SK-MEL-5 (cell line): Measurements from ENCODE around the gene STYX. TPM values are rescaled to one million over a fixed set of nuclear protein-coding genes. Genes with fewer than 3 reads are reported as not detected.

Experiments used
- DNase-seq: peaks from one replicate; pipeline ENCODE4 v3.0.0-alpha.2; 2016; ENCODE audit warnings: low read depth, low spot score
- in situ Hi-C: cut with HindIII; loops from 2 replicates; pipeline ENCODE4 v1.10.0; 2016; ENCODE audit warnings: low sequenced_read_pairs, high pct_unique_total_duplicates, low pct_unique_long_range_greater_than_20kb
- polyA plus RNA-seq, 2 experiments: library from polyadenylated mRNA; depleted of rRNA; stranded (reverse); fragments of >200 nt; gene quantifications; 2 replicates each; pipeline ENCODE4 v1.2.3, GENCODE V29; 2015
- total RNA-seq: library from RNA; depleted of rRNA; stranded (reverse); fragments of >200 nt; shearing (Covaris generic); gene quantifications from 2 replicates; pipeline ENCODE4 v1.2.3, GENCODE V29; 2014; rRNA removed

STYX gene
- 8.3 and 9.2 TPM in 2 replicates for total RNA-seq
- polyA plus RNA-seq (2015; cell fraction: cytosol; rRNA removed) = 9.5 and 12.1 TPM in 2 replicates
- polyA plus RNA-seq (2015; cell fraction: nucleus; rRNA removed) = 6.0 and 6.6 TPM in 2 replicates

GRCh38 chr14:52729925-52730708 lies at the start of gene STYX:
Gene STYX, plus strand, starts transcription at chr14:52730166. Its CDS starts 309 bp downstream, at chr14:52730475.
- in situ Hi-C loops = no loop called here
- peak; percentile 97 for DNase-seq

- in situ Hi-C loops = no loop called here
- peak; percentile 62 for DNase-seq
These were observed 45.9 kb upstream of the STYX start for GRCh38 chr14:52683985-52684520.

- DNase-seq = no peak
- in situ Hi-C loops = no loop called here
These were observed 43.8 kb upstream of the STYX start for GRCh38 chr14:52686176-52686575.

- no peak for DNase-seq
- in situ Hi-C loops = no loop called here
These were observed 38.8 kb upstream of the STYX start for GRCh38 chr14:52690983-52691760.

- in situ Hi-C loops = no loop called here
- DNase-seq = no peak
These were observed 37.6 kb upstream of the STYX start for GRCh38 chr14:52692248-52692962.

- in situ Hi-C loops = no loop called here
- DNase-seq = no peak
These were observed 36.9 kb upstream of the STYX start for GRCh38 chr14:52693036-52693435.

GRCh38 chr14:52693532-52693931 lies 36.4 kb upstream of the STYX start:
- in situ Hi-C loops = no loop called here
- no peak for DNase-seq

- in situ Hi-C loops = no loop called here
- peak; percentile 23 for DNase-seq
These were observed 35.0 kb upstream of the STYX start for GRCh38 chr14:52694761-52695480.

GRCh38 chr14:52695481-52696091 lies 34.4 kb upstream of the STYX start, which contains the start of gene ERO1A:
Gene ERO1A, minus strand, starts transcription at chr14:52695558. Its CDS starts 77 bp downstream, at chr14:52695481.
- in situ Hi-C loops = no loop called here
- peak; percentile 86 for DNase-seq

- in situ Hi-C loops = no loop called here
- DNase-seq = no peak
These were observed 29.2 kb upstream of the STYX start for GRCh38 chr14:52700701-52701172.

GRCh38 chr14:52701223-52701622 lies 28.7 kb upstream of the STYX start:
- in situ Hi-C loops = no loop called here
- no peak for DNase-seq

GRCh38 chr14:52703225-52703624 lies 26.7 kb upstream of the STYX start:
- peak; percentile 4 for DNase-seq
- in situ Hi-C loops = no loop called here

GRCh38 chr14:52703664-52704063 lies 26.3 kb upstream of the STYX start:
- in situ Hi-C loops = no loop called here
- DNase-seq = no peak

GRCh38 chr14:52706286-52706685 lies 23.7 kb upstream of the STYX start:
- no peak for DNase-seq
- in situ Hi-C loops = no loop called here

- in situ Hi-C loops = no loop called here
- peak; percentile 90 for DNase-seq
These were observed 23.0 kb upstream of the STYX start, which contains the start of gene PSMC6 for GRCh38 chr14:52706724-52707706. Gene PSMC6, plus strand, starts transcription at chr14:52707200. Its CDS starts 20 bp downstream, at chr14:52707220.
